ENCODE data around the gene SH3PXD2A.

Gene SH3PXD2A

GRCh38 chr10:103855424-103855823, at the start of gene SH3PXD2A:
Gene SH3PXD2A (minus strand): TSS chr10:103855576. CDS start chr10:103855266, 310 bp downstream.
- no peak for DNase-seq

GRCh38 chr10:103901299-103901698, 45.9 kb upstream of the SH3PXD2A start:
- peak; percentile 6 for DNase-seq

- DNase-seq: no peak
Observed at GRCh38 chr10:103899312-103899711, 43.9 kb upstream of the SH3PXD2A start.

GRCh38 chr10:103897241-103897774, 41.9 kb upstream of the SH3PXD2A start:
- no peak for DNase-seq

- no peak for DNase-seq
Observed at GRCh38 chr10:103896225-103896624, 40.8 kb upstream of the SH3PXD2A start.

- no peak for DNase-seq
Observed at GRCh38 chr10:103895411-103896186, 40.2 kb upstream of the SH3PXD2A start.

GRCh38 chr10:103894441-103894864, 39.1 kb upstream of the SH3PXD2A start:
- no peak for DNase-seq

- no peak for DNase-seq
Observed at GRCh38 chr10:103893817-103894216, 38.4 kb upstream of the SH3PXD2A start.

- DNase-seq: no peak
Observed at GRCh38 chr10:103892181-103892580, 36.8 kb upstream of the SH3PXD2A start.

GRCh38 chr10:103890688-103891087, 35.3 kb upstream of the SH3PXD2A start:
- no peak for DNase-seq

- peak; percentile 8 for DNase-seq
Observed at GRCh38 chr10:103890194-103890658, 34.9 kb upstream of the SH3PXD2A start.

- DNase-seq: no peak
Observed at GRCh38 chr10:103889121-103889720, 33.8 kb upstream of the SH3PXD2A start.

GRCh38 chr10:103888113-103888841, 32.9 kb upstream of the SH3PXD2A start:
- peak; percentile 77 for DNase-seq

GRCh38 chr10:103885617-103886016, 30.2 kb upstream of the SH3PXD2A start:
- no peak for DNase-seq

GRCh38 chr10:103884681-103885139, 29.3 kb upstream of the SH3PXD2A start:
- DNase-seq: peak; percentile 75

GRCh38 chr10:103882285-103883007, 27.1 kb upstream of the SH3PXD2A start:
- DNase-seq: no peak

- DNase-seq: no peak
Observed at GRCh38 chr10:103881416-103882284, 26.3 kb upstream of the SH3PXD2A start.

- DNase-seq: no peak
Observed at GRCh38 chr10:103879831-103880230, 24.5 kb upstream of the SH3PXD2A start.

GRCh38 chr10:103879409-103879808, 24.0 kb upstream of the SH3PXD2A start:
- no peak for DNase-seq

- no peak for DNase-seq
Observed at GRCh38 chr10:103877861-103878260, 22.5 kb upstream of the SH3PXD2A start.

GRCh38 chr10:103876155-103876554, 20.8 kb upstream of the SH3PXD2A start:
- DNase-seq: no peak
